NCI-H2227 (cell line): Measurements from ENCODE around the gene NAALADL2.

Source experiments
- DNase-seq: peaks from one replicate; lab custom pipeline; 2025; ENCODE audit not compliant: unreplicated experiment; lab: John Stamatoyannopoulos, UW

NAALADL2 gene

DNA sequence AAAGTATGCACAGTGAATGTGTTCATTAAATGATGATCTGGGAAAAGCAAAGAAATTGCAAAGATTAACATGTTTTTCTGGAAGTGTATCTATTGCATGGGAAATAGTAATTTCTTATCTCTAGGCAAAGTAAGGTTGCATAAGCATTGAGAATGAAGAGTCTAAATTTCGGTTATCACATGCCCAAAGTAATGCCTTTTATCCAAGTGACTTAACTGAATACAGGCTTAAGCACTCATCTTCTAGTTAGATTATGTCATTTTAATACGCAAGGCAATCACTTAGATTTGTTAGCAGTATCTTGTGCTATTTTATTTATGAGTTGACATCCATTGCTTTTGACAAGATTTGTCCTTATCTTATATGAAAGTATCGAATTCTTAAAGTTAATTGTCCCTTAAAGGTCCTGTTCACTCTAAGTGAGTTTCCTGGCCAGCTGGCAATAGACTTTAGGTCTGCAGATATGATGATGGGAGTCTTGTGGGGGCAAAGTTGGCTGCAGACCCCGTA, 100.5 kb downstream of the NAALADL2 start:
- no peak for DNase-seq

DNA sequence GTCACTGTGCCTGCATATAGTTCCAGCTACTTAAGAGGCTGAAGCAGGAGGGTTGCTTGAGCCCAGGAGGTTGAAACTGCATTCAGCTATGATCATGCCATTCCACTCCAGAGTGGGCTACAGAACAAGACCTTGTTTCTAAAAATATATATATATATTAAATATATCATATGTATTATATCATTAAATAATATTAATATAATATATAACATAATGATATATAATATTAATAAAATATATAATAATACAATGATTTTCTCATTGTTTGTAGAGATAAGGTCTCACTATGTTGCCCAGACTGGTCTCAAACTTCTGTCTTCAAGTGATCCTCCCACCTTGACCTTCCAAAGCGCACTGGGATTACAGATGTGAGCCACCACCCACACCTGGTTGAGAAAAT, 101.8 kb downstream of the NAALADL2 start:
- DNase-seq = no peak

DNA sequence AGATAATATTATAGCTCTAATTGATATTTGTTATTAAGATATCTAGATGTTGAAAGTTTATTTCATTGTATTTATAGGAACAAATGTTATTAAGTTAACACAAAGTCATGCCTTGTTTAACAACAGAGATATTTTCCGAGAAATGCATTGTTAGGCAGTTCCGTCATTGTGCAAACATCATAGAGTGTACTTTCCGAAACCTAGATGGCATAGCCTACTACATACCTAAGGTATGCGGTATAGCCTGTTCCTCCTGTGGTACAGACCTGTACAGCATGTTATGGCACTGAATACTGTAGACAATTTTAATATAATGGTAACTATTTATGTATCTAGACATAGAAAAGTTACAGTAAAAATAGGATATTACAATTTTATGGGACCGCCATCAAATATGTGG, 114.3 kb downstream of the NAALADL2 start:
- DNase-seq = no peak

DNA sequence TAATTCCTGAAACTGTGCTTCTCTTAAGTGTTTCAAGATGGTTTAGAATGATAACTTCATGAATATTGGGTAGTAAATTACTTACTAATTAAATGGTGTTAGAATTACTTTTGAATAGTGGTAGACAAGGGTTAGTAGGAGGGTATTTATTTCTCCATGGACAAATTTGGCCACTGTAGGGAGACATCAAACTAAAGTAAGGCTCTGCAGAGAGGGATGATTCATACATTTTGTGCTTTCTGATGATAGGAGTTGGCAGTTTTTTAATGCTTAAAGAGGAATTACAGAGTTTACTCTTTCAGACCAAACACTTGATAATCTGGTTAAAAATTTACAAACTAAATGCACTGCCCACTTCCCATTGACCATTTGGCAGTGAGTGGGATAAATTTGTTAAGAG, 127.6 kb downstream of the NAALADL2 start:
- DNase-seq = no peak

DNA sequence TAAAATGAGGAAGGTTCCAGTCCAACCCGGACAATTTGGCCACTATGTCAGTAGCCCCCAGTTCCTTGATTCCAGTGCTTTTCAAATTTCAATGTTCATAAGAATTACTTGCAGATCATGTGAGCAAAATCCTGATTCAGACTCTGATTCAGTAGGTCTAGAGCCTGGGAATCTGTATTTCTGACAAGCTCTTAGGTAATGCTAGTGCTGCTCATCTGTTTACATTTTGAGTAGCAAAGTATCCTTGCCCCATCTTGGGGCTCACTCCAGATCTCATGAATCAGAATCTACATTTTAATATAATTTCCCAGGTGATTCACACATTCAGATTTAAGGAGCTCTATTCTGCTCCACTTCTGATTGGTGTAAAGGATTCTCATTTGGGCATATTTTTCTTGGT, 142.0 kb downstream of the NAALADL2 start:
- DNase-seq = no peak

DNA sequence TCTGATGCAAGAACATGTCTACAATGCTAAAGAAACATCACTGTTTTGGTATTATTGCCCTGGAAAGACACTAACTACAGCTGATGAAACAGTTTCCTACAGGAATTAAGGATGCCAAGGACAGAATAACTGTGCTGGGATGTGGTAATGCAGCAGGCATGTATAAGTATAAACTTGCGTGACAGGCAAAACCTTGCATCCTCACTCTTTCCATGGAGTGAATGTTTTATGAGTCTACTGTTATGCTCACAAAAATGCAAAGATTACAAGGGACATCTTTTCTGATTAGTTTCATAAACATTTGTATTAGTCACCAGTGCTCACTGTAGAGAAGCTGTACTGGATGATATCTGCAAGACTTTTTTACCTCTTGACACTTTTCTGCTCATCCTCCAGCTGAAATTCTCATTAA, 143.6 kb downstream of the NAALADL2 start:
- no peak for DNase-seq

DNA sequence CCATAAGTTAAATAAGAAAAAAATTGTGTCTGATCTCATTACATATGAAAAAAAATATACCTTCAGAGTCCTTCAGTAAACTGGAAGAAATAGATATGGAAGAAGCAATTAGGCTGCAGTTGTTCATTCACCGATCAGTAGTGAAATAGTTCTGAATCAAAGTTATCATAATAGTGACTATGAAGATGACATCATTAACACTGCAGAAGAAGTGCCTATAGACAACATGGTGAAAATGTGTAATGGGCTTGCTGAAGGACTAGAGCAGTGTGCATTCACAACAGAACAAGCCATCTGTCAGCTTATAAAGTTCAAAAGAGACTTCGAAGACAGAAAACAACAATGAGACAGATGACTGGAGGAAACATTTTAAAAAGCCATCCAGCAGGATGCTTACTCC, 144.5 kb downstream of the NAALADL2 start:
- DNase-seq = no peak

DNA sequence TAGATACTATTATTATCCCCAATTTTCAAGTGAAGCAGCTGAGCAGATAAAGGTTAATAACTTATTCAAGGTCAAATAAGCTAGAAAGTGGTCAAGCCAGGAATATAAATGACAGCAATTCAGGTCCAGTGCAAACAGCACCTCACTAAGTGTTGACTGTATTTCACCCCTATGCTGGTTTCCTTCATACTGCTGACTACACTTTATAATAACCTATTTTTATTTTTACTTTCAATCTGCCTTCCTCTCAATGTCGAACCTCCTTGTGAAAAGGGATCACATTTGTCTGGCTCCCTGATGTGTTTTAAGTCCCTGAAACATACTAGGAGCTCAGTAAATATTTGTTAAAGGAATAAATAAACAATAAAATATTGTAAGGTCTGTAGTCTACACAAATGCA, 146.1 kb downstream of the NAALADL2 start:
- DNase-seq = no peak

DNA sequence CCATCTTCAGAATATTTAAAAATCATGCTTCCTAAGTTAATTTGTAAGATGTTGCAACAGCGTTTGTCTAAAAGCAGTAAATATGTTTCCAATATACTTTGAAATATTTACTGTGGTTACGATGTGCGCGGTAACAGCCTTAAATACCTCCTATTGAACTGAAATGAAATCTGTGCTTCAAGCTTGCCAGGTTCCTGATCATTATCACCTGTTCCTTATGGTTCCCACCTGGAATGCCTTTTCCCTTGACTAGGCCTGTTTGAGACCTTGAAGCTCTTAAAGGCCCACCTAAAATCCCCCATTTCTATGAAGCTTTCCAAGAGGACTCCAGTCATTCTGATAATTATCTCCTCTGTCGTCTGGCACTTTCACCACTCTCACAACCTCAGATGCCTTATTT, 146.7 kb downstream of the NAALADL2 start:
- DNase-seq = no peak

DNA sequence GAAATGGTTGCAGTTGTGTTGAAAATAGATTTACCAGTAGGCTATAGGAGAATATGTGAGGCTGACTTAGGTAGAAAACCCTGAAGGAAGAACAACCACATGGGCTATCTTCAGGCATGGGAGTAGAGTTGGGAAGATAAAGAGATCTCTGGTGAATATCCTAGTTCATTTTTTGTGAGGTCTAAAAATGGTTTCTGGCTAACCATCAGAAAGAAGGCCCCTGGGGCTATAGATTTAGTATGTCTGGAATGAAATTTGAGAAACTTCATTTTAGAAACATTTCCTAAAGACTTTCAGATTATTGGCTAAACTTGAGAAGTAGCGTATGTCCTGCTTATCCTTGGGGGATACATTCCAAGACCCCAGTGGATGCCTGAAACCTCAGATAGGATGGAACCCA, 148.2 kb downstream of the NAALADL2 start:
- no peak for DNase-seq

DNA sequence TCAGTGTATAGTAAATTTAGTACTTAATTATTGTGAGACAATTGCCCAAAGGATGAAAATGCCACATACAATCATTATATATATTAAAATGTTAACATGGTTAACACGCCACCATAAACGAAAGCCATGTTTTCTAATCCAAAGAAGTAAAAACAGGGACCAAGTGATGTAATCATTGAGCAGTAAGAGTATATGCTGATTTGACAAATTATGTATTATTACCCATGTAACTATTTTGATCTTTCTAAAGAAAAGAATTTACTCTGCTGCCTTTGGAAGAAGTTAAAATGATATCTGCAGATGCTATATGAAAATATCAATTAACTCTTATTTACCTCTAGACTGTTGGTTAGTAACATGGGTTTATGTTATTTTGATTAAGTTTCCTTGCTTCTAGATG, 150.2 kb downstream of the NAALADL2 start:
- no peak for DNase-seq

DNA sequence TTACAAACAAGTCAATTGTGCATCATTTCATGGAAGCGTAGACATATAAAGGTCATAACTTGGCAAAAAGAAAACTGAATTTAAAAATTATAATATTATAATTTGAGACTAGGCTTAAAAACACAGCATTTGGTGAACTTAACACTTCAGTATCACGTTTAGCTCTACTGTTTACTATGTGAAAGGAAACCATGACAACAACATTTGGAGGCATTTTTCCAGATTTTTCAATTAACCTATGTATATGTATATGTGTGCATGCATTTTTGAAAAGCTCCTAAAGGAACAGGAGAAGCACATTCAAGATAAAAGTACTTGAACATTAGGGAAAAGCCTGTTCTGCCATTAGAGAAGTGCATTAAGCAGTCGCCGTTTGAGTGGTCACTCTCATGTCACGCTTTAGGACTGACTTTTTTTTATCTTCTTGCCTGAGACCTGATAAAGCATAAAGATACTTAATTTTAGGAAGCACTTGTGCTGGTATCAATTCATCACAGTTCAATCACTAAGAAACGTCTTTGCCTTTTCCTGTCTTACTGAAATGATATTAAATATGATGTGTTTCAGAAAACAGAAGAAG, 156.0 kb downstream of the NAALADL2 start:
- no peak for DNase-seq

DNA sequence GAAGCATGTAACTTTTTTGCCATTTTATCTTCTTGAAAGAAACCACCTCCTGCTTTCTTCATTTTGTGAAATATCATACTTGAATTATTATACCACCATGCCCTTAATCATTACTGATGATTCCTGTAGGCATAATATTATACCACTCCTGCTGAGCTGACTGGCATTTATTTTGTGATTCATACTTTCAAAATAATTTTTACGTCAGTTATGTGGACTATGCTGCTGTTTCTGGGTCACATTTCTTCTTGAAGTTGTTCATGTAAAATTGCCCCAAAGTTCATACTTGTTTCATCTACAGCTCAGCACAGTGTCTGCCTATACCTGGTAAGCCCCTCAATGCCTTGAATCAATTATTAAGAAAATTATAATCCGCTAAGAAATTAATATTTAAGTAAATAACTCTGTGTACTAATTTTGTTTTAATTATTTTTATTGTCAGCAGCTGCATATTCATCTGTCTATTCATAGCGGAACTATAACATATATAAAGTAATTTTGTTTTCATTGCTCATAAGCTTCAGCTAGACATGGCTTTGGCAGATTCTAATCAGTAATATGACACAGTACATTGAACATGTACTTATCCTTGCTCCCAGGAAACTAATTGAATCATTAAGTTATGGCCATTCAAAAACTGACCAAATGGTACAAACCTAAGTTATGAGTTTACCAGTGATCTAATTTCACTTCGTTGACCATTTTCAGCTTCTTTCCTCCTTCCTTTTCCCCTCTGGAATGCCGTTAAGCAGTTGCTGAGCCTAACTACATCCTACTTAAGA, 160.0 kb downstream of the NAALADL2 start:
- DNase-seq = no peak

DNA sequence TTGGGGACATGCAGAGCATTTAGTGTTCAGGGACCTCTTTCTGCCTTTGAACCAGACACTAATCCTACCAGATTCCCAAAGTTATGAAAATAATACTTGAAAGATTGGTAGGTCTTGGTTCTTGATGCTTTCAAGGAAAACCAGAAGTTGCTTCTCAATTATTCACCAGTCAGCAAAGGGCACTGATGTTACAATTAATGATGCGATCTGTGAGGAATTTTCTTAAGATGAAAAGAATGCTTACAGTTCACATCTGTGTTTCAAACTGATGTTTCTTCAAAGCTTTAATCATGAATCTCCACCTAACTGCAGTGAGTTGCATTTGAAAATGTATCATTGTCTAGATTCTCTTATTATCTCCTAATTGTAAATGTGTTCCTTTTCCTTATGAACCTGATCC, 161.0 kb downstream of the NAALADL2 start:
- no peak for DNase-seq

DNA sequence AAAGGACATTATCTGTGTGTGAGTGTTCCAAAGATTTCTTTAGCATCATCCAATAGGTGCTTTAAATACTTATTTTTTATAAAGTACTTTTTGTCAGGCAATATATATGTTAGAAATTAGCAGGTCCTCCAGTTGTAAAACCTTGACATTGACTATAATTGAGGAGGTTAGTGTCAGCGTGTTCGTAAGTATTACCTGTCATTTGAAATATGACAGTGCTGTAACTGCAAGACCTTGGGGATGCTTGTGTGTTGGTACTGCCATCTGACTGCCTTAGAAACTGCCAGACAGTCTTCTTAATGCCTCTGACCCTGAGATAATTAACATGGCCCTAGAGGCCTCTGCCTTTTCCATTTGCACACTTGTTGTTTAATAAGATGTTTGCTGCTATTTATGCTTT, 170.7 kb downstream of the NAALADL2 start:
- peak; percentile 66 for DNase-seq

DNA sequence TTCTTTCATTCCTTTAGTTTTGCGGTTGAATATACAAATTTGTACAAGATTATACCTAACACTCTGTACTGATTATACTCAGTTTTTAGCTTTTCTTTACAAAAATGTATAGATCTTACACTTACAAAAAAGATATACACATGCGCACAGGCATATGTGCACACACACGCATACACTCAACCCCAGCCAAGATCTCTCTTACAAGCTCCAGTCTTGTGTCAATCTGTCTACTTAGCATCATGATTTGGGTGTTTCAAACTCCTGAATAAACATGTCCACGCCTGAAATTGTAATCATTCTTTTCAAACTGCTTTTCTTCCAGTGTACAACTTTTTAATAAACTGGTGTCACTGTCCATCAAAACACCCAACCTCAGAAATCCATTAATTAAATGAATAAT, 180.7 kb downstream of the NAALADL2 start:
- DNase-seq = no peak

DNA sequence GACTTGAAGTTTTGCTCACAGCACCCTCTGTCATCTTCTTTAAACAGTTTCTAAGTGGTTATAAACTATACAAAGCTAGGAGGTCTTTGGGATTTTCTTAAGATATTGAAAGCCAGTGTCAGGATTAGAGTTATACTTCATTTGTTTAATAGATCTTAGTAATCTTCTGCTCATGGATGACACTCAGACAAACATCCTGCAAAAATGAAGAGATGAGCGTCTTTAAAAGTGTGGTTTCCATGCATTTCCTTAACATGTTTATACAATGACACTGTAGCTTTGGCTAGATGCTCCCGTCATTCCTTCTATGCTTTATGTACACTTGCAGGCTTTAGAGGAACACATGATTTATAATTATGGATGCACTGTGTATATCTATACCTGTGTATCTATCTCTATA, 182.2 kb downstream of the NAALADL2 start:
- DNase-seq = no peak

DNA sequence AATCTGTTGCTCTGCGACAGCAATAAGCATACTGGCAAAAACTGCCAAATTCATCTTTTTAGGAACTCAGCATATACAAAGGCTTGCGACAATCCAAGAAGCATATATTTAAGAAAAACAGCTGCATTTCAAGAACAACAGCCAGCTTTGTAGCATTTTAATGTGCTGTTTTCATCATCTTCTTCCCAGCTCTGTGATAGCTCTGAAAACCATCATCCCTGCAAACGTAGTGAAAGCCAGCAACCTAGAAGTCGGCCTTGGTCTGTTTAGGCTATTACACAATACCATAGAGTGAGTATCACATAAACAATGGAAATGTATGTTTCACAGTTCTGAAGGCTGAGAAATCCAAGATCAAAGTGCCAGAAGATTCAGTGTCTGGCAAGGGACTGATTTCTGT, 187.5 kb downstream of the NAALADL2 start:
- DNase-seq = no peak

DNA sequence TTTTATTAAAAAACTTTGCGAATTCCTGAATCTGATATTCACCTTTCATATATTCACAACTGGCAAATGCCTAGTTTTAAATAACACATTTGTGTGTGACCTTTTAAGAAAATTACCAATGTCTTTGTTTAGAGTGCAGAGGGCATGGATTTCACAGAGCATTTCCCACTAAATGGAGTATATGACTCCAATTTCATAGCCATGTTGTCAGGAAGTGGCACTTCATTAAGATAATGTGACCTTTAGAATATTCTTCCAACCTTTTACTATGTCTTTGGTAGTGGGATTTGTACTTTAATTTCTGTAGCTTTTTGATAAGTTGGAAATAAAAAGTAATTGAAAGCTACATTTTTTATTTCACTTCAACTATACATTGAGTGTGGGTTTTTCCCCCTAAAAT, 188.7 kb downstream of the NAALADL2 start:
- no peak for DNase-seq

DNA sequence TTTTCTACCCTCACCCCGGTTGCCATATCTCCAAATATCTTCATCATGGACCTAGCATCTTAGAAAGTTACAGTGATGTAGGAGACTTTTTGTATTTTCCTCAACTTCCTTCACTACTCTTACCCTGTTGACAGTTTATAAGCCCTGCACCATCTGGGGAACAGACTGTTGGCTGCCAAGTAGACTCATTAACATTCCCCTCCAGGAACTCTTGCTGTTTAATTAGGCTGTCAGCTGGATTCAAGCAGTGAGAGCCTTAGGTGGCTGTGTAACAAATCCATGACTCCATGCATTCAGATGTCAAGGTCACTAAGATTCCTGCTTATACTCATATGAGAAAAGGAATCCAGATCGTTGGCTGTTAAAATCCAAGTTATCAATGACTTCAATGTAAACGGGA, 198.3 kb downstream of the NAALADL2 start:
- DNase-seq = no peak

DNA sequence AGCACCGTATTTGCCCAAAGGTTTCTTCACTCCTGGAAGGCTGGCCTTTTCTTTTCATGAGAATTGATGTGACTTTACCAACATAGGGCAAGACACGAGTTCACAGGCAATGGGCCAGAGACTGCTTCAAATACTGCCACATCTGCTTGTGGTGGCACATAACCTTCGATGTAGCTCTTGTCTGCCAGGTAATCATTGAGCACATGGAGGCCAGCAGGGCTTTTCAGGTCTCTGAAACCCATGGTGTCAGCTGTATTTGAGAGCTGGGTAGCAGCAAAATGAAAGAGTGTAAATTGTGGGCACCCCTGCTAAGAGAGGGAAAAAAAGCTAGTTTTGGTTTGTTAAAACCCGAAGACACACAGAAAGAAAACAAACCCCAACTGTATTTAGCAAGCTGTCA, 200.7 kb downstream of the NAALADL2 start:
- no peak for DNase-seq

DNA sequence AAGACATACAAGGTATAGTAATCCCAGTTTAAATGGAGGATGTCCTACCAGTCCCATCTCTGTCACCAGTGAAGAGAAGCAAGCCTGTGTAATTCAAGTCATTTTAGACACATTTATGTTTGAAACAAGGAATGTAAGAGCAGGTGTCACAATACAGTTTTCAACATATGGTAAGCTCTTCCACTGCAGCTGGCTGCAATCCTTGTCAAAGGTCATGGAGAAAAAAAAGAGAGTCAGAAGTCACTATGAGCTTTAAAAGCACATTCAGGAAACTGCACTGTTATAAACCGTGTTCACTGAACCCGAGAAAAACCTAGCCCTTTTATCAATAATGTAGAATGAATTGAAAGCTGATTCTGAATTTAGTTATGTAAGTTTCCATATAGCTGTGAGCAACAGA, 206.4 kb downstream of the NAALADL2 start:
- no peak for DNase-seq
